ENCODE results near the gene SPINK4. TPM values are rescaled to one million over a fixed set of nuclear protein-coding genes. Genes with fewer than 3 reads are reported as not detected.

Gene SPINK4
- polyA plus RNA-seq, 3 donors = not detected

DNA sequence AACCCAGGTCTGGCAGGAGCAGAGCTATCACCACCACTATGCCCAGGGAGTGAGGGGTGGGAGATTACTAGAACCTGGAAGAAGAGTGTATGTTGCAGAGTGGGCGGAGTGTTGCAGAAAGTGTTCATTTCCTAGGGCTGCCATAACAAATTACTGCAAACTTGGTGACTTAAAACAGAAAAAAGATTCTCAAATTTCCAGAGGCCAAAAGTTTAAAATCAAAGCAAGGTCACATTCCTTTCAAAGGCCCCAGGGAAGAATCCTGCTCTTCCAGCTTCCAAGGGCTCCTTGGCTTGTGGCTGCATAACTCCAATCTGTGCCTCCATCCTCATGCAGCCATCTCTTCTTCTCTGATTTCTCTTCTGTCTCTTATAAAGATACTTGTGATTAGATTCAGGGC, 30.6 kb upstream of the SPINK4 start:
- no CpG with 5 or more reads among the region's 1 CpG for WGBS (ENCODE audit: insufficient coverage)
- H3K4me3 ChIP-seq (replicated peaks in 1 of 3; ENCODE audit: low read depth in 2 of 3, low read length in 3 of 3) = no peak overlapping the region

DNA sequence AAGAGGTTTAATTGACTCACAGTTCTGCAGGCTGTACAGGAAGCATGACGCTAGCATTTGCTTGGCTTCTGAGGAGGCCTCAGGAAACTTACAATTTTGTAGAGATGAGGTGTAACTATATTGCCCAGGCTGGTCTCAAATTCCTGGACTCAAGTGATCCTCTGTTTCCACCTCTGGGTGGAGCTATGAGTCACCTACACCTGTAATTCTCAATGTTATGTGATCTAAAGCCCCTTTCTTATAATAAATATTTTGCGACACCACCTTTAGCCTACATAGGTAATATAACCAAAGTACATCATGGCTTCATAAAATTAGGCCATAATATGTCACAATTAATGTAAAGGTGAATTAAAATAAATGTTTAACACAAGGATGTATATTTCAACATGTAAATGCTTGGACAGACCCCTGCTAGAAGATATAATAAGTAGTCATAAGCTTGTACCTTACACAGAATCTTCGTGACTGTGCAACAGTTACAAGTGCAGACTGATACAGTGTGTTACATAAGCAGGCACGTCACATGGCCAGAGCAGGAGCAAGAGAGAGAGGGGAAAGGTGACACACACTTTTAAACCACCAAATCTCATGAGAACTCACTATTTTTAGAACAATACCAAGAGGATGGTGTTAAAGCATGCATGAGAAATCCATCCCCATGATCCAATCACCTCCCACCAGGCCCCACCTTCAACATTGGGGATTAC, 29.8 kb upstream of the SPINK4 start:
- Histone ChIP-seq H3K27me3 (ENCODE audit: control insufficient read depth in 2 of 2, insufficient read depth in 2 of 2, low read length in 2 of 2) (no peaks in the 10 kb centered on the region), H3K9me3 (replicated peaks in 1 of 2; ENCODE audit: control insufficient read depth in 1 of 2, insufficient read depth in 1 of 2, low read length in 2 of 2) (no peaks in the 10 kb centered on the region), H3K9ac (ENCODE audit: insufficient read depth, low read length, poor library complexity, severe bottlenecking) (no peak overlapping the region), H3K79me2 (ENCODE audit: insufficient read depth, low read length) (no peaks in the 10 kb centered on the region), H3K36me3 (replicated peaks in 1 of 2; ENCODE audit: control insufficient read depth in 1 of 2, insufficient read depth in 2 of 2, low read length in 2 of 2) (no peaks in the 10 kb centered on the region), H3K4me1 (ENCODE audit: control insufficient read depth in 1 of 2, insufficient read depth in 2 of 2, low read length in 2 of 2) (no peaks in the 10 kb centered on the region), H4K20me1 (ENCODE audit: insufficient read depth, low read length) (no peaks in the 10 kb centered on the region), H3K4me2 (replicated peaks; ENCODE audit: extremely low read depth, low read length, poor library complexity, severe bottlenecking) (no peak overlapping the region), H3K27ac (ENCODE audit: low read depth in 1 of 2, low read length in 2 of 2) (no peak overlapping the region), H2AFZ (ENCODE audit: insufficient read depth, low read depth, low read length, poor library complexity, severe bottlenecking) (no peak overlapping the region), H3K4me3 (replicated peaks in 1 of 3; ENCODE audit: low read depth in 2 of 3, low read length in 3 of 3) (no peak overlapping the region)
- intact Hi-C loops (cut with micrococcal nuclease) = no loop called here
- peaks cover 0 to 3% (median 0%) of the 10 kb centered on the region in 7 donors for H3K9me3 Mint-ChIP-seq
- H3K4me1 Mint-ChIP-seq = peaks cover 2% of the 10 kb centered on the region
- no peak overlapping the region for H3K27ac Mint-ChIP-seq
- TF ChIP-seq, protein P1, sequence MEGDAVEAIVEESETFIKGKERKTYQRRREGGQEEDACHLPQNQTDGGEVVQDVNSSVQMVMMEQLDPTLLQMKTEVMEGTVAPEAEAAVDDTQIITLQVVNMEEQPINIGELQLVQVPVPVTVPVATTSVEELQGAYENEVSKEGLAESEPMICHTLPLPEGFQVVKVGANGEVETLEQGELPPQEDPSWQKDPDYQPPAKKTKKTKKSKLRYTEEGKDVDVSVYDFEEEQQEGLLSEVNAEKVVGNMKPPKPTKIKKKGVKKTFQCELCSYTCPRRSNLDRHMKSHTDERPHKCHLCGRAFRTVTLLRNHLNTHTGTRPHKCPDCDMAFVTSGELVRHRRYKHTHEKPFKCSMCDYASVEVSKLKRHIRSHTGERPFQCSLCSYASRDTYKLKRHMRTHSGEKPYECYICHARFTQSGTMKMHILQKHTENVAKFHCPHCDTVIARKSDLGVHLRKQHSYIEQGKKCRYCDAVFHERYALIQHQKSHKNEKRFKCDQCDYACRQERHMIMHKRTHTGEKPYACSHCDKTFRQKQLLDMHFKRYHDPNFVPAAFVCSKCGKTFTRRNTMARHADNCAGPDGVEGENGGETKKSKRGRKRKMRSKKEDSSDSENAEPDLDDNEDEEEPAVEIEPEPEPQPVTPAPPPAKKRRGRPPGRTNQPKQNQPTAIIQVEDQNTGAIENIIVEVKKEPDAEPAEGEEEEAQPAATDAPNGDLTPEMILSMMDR (IDR thresholded peaks at IDR 0.05) = no peak
- H3K36me3 Mint-ChIP-seq = no peaks in the 10 kb centered on the region
- no peak for DNase-seq
- WGBS (ENCODE audit: insufficient coverage) = 80% methylated on average over 1 of the region's 4 CpGs
- peaks cover 0 to 4% (median 1%) of the 10 kb centered on the region in 3 donors for H3K27me3 Mint-ChIP-seq (ENCODE audit: low read depth in 3 of 3)
- H3K4me3 Mint-ChIP-seq = no peak overlapping the region

More for the DNA sequence above, 30.6 kb upstream of the SPINK4 start:
- peaks cover 2% of the 10 kb centered on the region for H3K4me1 Mint-ChIP-seq
- H3K9ac ChIP-seq (ENCODE audit: insufficient read depth, low read length, poor library complexity, severe bottlenecking) = no peak overlapping the region
- H3K36me3 ChIP-seq (replicated peaks in 1 of 2; ENCODE audit: control insufficient read depth in 1 of 2, insufficient read depth in 2 of 2, low read length in 2 of 2) = no peaks in the 10 kb centered on the region
- H3K4me1 ChIP-seq (ENCODE audit: control insufficient read depth in 1 of 2, insufficient read depth in 2 of 2, low read length in 2 of 2) = no peaks in the 10 kb centered on the region
- no peak for DNase-seq
- no peak overlapping the region for H3K27ac ChIP-seq (ENCODE audit: low read depth in 1 of 2, low read length in 2 of 2)
- H3K27ac Mint-ChIP-seq = no peak overlapping the region
- intact Hi-C loops (cut with micrococcal nuclease) = no loop called here
- peaks cover 0 to 3% (median 0%) of the 10 kb centered on the region in 7 donors for H3K9me3 Mint-ChIP-seq
- no peak overlapping the region for H2AFZ ChIP-seq (ENCODE audit: insufficient read depth, low read depth, low read length, poor library complexity, severe bottlenecking)
- no peaks in the 10 kb centered on the region for H3K79me2 ChIP-seq (ENCODE audit: insufficient read depth, low read length)
- no peaks in the 10 kb centered on the region for H3K9me3 ChIP-seq (replicated peaks in 1 of 2; ENCODE audit: control insufficient read depth in 1 of 2, insufficient read depth in 1 of 2, low read length in 2 of 2)
- H3K4me2 ChIP-seq (replicated peaks; ENCODE audit: extremely low read depth, low read length, poor library complexity, severe bottlenecking) = no peak overlapping the region
- H3K36me3 Mint-ChIP-seq = no peaks in the 10 kb centered on the region
- H4K20me1 ChIP-seq (ENCODE audit: insufficient read depth, low read length) = no peaks in the 10 kb centered on the region
- TF ChIP-seq, protein P1 (IDR thresholded peaks at IDR 0.05) = no peak
- H3K4me3 Mint-ChIP-seq = no peak overlapping the region
- H3K27me3 Mint-ChIP-seq (ENCODE audit: low read depth in 3 of 3) = peaks cover 0 to 4% (median 0%) of the 10 kb centered on the region in 3 donors
- no peaks in the 10 kb centered on the region for H3K27me3 ChIP-seq (ENCODE audit: control insufficient read depth in 2 of 2, insufficient read depth in 2 of 2, low read length in 2 of 2)
